Effector memory CD4-positive, alpha-beta T cell (primary cell): ENCODE data around the gene PLEKHG5.
"Not testable (repeated sequence)": the region's sequence is repeated elsewhere in the genome, so short reads cannot be mapped to it uniquely, and the experiment has no call there.

Source experiments
- DNase-seq, 3 donors: peaks; one replicate each; pipeline ENCODE4 v3.0.0-alpha.2; 2020
- H3K27ac ChIP-seq: 2 replicates; pipeline ENCODE4 v1.7.0; 2013; ENCODE audit warnings: mild to moderate bottlenecking, low read length, moderate library complexity; ENCODE audit not compliant: insufficient read depth, poor library complexity, severe bottlenecking
- H3K27me3 ChIP-seq: replicated peaks from 2 replicates; pipeline ENCODE4 v1.7.0; 2013; ENCODE audit warnings: mild to moderate bottlenecking, low read length; ENCODE audit not compliant: insufficient read depth, control insufficient read depth, poor library complexity, severe bottlenecking
- H3K36me3 ChIP-seq: 2 replicates; pipeline ENCODE4 v1.7.0; 2013; ENCODE audit warnings: mild to moderate bottlenecking, low read length, moderate library complexity; ENCODE audit not compliant: control insufficient read depth, insufficient read depth
- H3K4me1 ChIP-seq: 2 replicates; pipeline ENCODE4 v1.7.0; 2013; ENCODE audit warnings: low read length, mild to moderate bottlenecking; ENCODE audit not compliant: control insufficient read depth, insufficient read depth, poor library complexity, severe bottlenecking
- H3K4me3 ChIP-seq: 2 replicates; pipeline ENCODE4 v1.7.0; 2013; ENCODE audit warnings: low read length, low read depth, mild to moderate bottlenecking; ENCODE audit not compliant: insufficient read depth, poor library complexity, severe bottlenecking
- H3K9me3 ChIP-seq: 2 replicates; pipeline ENCODE4 v1.7.0; 2013; ENCODE audit warnings: mild to moderate bottlenecking, low read length, moderate library complexity; ENCODE audit not compliant: control insufficient read depth

The PLEKHG5 gene

DNA sequence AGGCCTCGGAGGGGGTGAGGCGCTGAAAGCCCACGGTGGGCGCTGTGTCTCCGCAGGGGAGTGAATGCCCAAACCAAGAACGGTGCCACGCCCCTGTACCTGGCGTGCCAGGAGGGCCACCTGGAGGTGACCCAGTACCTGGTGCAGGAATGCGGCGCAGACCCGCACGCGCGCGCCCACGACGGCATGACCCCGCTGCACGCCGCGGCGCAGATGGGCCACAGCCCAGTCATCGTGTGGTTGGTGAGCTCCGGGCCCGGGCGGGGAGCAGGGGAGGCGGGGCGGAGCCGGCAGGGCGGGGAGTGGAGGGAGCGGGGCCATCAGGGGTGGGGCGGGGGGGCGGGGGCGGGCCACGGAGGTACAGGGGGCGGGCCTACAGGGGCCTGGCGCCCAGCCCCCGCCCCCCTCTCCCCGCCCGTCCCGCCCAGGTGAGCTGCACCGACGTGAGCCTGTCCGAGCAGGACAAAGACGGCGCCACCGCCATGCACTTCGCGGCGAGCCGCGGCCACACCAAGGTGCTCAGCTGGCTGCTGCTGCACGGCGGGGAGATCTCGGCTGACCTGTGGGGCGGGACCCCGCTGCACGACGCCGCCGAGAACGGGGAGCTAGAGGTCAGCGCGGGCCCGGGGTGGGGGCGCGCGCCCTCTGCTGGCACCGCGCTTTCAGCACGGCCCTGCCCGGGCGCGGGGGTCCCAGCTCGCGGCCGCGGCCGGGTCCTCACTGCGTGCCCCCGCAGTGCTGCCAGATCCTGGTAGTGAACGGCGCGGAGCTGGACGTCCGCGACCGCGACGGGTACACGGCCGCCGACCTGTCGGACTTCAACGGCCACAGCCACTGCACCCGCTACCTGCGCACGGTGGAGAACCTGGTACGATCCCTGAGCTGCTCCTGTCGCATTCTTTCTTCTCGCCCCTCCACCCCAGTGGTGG lies 51.0 kb downstream of the PLEKHG5 start:
- Histone ChIP-seq H3K4me3 (no peak overlapping the region), H3K36me3 (no peaks in the 10 kb centered on the region), H3K27me3 (no peaks in the 10 kb centered on the region), H3K27ac (no peak overlapping the region), H3K4me1 (peaks cover 4% of the 10 kb centered on the region), H3K9me3 (no peaks in the 10 kb centered on the region)
- peak; percentile 66 to 78 (median 76) for DNase-seq

DNA sequence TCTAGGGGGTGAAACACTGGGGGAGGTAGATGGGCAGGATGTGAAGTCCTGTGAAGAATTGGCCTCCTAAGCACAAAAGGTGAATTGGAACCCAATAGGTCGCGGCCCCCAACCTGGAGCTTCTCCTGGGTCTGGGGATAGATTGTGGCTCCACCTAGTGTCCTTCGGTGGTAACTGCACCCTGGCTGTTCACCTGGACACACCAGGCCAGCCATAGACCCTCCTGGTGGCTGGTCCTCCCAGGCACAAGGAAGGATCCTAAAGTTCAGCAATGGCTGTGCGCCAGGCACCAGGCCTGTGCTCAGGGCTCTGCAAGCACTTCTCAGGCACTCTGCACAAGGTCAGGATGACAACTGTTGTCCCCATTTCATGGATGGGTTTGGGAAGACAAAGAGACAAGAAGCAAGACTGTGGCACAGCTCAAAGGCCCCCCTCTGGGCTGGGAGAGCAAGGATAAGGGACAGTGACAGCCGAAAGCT lies 53.4 kb downstream of the PLEKHG5 start:
- no peak overlapping the region for H3K4me3 ChIP-seq
- peak; percentile 51 to 67 (median 55) for DNase-seq
- H3K27ac ChIP-seq = no peak overlapping the region
- H3K36me3 ChIP-seq = no peaks in the 10 kb centered on the region
- H3K27me3 ChIP-seq = no peaks in the 10 kb centered on the region
- H3K9me3 ChIP-seq = no peaks in the 10 kb centered on the region
- H3K4me1 ChIP-seq = peaks cover 4% of the 10 kb centered on the region

DNA sequence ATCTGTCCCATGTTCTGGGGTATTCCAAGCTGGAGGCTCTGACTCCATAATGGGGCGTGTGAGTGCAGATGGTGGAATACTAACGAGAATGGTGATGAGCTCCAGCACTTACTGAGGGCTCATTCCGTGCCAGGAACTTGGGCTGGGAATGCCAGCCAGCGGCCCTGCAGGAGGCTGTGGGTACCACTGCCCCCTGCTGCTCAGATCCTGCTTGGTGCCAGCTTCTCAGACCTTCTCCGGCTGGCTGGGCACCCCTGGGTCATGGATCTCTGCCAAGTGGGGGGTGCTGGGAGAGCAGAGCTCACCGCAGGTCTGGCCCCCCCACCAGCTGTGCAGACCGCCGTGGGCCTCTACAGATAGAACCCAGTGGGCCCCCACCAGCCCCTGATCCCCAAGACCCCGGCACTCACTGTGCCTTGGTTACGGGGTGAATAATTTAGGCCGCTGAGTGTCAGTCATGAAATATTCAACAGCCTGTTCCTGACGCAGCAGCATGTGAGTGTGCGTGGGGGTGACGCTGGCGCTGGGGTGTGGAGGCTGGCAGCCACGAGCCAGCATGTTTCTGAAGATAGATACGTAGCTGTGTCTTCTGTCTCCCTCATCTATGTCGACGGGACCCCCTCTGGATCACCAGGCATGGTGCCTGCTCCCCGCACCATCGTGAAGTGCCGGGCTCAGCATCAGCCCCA lies 54.3 kb downstream of the PLEKHG5 start:
- not testable (repeated sequence) for H3K4me1 ChIP-seq, H3K9me3 ChIP-seq, H3K27me3 ChIP-seq, H3K27ac ChIP-seq, H3K4me3 ChIP-seq, DNase-seq, H3K36me3 ChIP-seq

DNA sequence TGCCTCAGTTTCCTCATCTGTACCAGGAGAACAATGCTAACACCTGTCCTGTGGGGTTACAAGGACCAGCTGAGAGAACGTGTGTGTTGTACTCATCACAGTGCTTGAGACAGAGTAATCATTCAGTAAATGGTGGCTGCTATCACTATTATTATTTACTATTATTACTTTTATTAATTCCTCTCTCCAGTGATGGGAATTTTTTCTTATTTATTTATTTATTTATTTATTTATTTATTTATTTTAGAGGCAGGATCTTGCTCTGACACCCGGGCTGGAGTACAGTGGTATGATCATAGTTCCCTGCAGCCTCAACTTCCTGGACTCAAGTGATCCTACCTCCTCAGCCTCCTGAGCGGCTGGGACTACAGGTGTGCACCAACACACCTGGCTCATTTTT lies 55.2 kb downstream of the PLEKHG5 start:
- not testable (repeated sequence) for H3K27me3 ChIP-seq, H3K9me3 ChIP-seq, H3K4me3 ChIP-seq, DNase-seq, H3K27ac ChIP-seq, H3K36me3 ChIP-seq, H3K4me1 ChIP-seq

DNA sequence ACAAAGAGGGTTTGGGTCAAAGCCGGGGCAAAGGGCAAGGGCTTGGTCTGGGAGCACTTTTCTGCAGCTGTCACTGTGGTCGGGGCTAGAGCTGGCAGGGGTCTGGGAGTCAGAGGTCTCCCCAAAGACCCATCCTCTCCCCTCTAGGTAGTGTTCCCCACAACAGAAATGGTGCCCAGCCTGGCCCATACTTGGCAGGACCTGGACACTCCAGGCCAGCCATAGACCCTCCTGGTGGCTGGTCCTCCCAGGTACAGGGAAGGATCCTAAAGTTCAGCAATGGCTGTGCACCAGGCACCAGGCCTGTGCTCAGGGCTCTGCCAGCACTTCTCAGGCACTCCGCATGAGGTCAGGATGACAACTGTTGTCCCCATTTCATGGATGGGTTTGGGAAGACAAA lies 55.9 kb downstream of the PLEKHG5 start:
- no peaks in the 10 kb centered on the region for H3K9me3 ChIP-seq
- no peaks in the 10 kb centered on the region for H3K36me3 ChIP-seq
- H3K27me3 ChIP-seq = no peaks in the 10 kb centered on the region
- H3K4me1 ChIP-seq = peaks cover 4% of the 10 kb centered on the region
- DNase-seq = no peak
- no peak overlapping the region for H3K4me3 ChIP-seq
- no peak overlapping the region for H3K27ac ChIP-seq

DNA sequence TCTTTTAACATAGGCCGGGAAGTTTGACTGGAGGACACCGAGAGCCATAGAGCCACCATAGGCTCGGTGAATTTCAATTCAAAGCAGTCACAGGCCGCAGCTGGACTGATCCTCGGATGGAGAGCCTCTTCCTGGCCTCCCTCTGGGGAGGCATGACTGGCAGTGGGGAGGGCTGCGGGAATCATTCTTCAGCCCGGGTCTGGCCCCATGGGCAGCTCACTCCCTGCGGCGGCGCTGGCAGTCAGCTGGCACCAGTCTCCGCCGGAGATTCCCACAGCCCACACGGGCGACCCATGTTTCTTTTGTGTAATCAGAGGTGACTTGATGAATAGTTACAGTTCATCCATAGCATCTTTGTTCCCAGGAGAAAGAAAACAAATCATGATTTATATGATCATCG lies 56.3 kb downstream of the PLEKHG5 start:
- Histone ChIP-seq H3K27ac (no peak overlapping the region), H3K9me3 (no peaks in the 10 kb centered on the region), H3K27me3 (no peaks in the 10 kb centered on the region), H3K4me1 (peaks cover 3% of the 10 kb centered on the region), H3K36me3 (no peaks in the 10 kb centered on the region), H3K4me3 (no peak overlapping the region)
- DNase-seq = no peak

DNA sequence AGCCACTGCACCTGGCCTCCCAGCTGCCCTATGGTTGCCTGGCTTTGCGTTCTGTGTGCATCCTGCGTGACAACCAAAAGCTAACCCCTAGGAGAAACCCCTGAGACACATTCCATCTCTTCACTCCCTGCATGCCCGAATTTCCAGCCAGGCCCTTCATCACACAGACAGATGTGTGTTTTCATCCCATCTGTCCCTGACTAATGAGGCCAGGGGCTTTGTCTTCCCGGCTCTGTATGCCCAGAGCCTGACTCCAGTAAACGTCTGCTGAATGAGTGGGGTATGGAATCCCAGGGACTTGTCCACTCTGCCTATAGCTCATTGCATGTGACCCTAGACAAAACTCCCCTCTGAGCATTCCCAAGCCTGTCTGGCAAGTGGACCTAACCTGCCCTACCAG lies 57.3 kb downstream of the PLEKHG5 start:
- H3K36me3 ChIP-seq = no peaks in the 10 kb centered on the region
- H3K27me3 ChIP-seq = no peaks in the 10 kb centered on the region
- no peak overlapping the region for H3K27ac ChIP-seq
- no peaks in the 10 kb centered on the region for H3K9me3 ChIP-seq
- no peak for DNase-seq
- no peak overlapping the region for H3K4me3 ChIP-seq
- no peaks in the 10 kb centered on the region for H3K4me1 ChIP-seq

DNA sequence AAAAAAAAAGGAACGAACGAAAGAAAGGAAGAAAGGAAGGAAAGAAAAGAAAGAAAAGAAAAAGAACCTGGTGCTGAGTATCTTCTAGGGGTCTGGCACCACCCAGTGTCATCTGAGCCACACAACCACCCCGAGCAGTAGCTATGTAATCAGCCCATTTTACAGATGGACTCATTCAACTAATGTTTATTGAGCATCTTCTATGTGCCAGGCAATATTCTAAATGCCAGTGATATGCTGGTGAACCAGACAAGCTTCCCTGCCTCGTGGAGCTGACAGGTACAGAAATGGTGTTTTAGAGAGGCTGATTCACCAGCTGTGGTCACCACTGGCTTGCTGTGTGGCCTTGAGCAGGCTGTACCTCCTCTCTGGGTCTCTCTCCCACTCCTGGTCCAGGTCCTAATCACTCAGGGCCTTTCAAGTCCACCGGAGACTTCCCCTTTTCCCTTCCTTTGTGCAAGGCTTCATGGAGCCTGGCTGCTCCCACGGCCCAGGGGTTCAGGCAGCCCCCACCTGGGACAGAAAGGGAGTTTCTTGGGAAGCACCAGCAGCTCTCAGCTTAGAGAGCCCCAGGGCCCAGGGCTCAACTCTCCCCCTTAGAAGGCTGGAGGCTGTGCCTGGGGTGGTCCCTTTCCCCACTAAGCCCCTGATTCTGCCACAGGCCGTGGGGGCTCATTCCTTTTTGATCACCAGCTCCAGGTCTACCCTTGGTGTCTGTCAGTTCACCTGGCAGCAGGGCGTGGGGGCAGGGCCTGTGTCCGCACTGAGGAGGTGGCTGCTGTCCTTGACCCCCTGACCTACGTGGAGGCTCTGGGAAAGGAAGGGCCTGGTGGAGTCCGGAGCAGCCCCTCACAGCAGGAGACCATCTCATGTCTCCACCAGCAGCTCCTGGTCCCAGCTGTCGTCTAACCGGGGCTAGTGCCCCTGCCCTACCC lies 59.6 kb downstream of the PLEKHG5 start:
- not testable (repeated sequence) for H3K27me3 ChIP-seq, H3K4me1 ChIP-seq, H3K27ac ChIP-seq, H3K36me3 ChIP-seq, DNase-seq, H3K9me3 ChIP-seq, H3K4me3 ChIP-seq

DNA sequence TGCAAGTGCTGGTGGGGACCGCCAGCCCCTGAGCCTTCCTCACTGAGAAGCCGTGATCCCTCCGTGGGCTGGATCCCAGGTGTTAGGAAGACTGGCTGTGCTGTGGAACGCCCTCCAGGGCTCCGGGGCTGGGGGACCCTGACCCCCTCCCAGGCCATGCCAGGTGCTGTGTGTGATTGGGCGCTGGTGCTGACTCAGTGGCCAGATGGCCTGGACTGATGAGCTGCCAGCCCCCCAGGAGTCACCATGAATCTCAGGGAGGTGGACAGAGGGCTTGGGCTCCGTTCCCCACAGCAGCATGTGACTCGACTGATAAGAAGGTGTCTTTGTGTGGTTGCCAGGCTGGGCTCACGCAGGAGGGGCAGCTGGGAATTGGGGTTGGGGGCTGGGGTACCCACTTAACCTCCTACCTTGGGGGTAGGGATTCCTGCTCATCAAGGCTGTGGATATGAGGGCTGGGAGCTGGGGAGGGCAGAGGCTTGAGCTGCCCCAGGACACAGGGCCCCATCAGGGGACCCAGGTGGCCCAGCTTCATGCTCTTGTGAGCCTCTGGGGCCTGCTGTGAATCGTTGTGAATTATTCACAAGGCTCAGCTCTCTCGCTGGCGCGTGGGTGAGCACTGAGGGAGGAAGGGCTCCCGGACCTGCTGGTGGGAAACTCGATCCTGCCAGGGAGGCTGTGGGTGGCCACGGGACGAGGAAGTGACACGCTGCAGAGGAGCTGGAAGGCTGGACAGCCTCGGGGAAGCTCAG lies 61.6 kb downstream of the PLEKHG5 start:
- H3K27ac ChIP-seq, H3K4me3 ChIP-seq, H3K9me3 ChIP-seq, H3K27me3 ChIP-seq, H3K36me3 ChIP-seq, H3K4me1 ChIP-seq, DNase-seq: not testable (repeated sequence)
